Measurements from ENCODE around the gene PFN2.

- TF ChIP-seq CTCF (IDR thresholded peaks at IDR 0.05) = no peak
- TF ChIP-seq POLR2A (IDR thresholded peaks at IDR 0.05) = no peak
Measured at GRCh38 chr3:149947231-149947630, 23.5 kb downstream of the PFN2 start.
